GM19240 (cell line): Measurements from ENCODE around the gene SLC7A10.
"Not testable (repeated sequence)": the region's sequence is repeated elsewhere in the genome, so short reads cannot be mapped to it uniquely, and the experiment has no call there.

Source experiments
- DNase-seq: peaks from one replicate; pipeline ENCODE4 v3.0.0; 2011; ENCODE audit warnings: low spot score; ENCODE audit not compliant: insufficient read length

Gene SLC7A10

GRCh38 chr19:33217881-33218280, 7.8 kb downstream of the SLC7A10 start:
- no peak for DNase-seq

- no peak for DNase-seq
Measured at GRCh38 chr19:33216198-33216830, 9.3 kb downstream of the SLC7A10 start.

- DNase-seq = no peak
Measured at GRCh38 chr19:33215438-33216197, 10.0 kb downstream of the SLC7A10 start.

- no peak for DNase-seq
Measured at GRCh38 chr19:33214596-33214995, 11.1 kb downstream of the SLC7A10 start.

GRCh38 chr19:33212436-33213172, 13.0 kb downstream of the SLC7A10 start:
- no peak for DNase-seq

GRCh38 chr19:33211794-33212435, 13.7 kb downstream of the SLC7A10 start:
- DNase-seq = no peak

- DNase-seq = no peak
Measured at GRCh38 chr19:33210266-33210940, 15.2 kb downstream of the SLC7A10 start.

GRCh38 chr19:33209850-33210230, 15.8 kb downstream of the SLC7A10 start:
- not testable (repeated sequence) for DNase-seq

GRCh38 chr19:33208904-33209849, 16.5 kb downstream of the SLC7A10 start:
- no peak for DNase-seq

GRCh38 chr19:33208371-33208895, 17.2 kb downstream of the SLC7A10 start:
- no peak for DNase-seq

- DNase-seq = no peak
Measured at GRCh38 chr19:33207903-33208302, 17.7 kb downstream of the SLC7A10 start.

GRCh38 chr19:33207040-33207620, 18.5 kb downstream of the SLC7A10 start:
- DNase-seq = no peak

- DNase-seq = no peak
Measured at GRCh38 chr19:33206261-33207039, 19.2 kb downstream of the SLC7A10 start.

GRCh38 chr19:33205531-33206260, 20.0 kb downstream of the SLC7A10 start:
- DNase-seq = no peak

GRCh38 chr19:33205110-33205509, 20.5 kb downstream of the SLC7A10 start:
- DNase-seq = no peak

- DNase-seq = no peak
Measured at GRCh38 chr19:33204136-33204973, 21.3 kb downstream of the SLC7A10 start.

- DNase-seq = no peak
Measured at GRCh38 chr19:33203529-33203928, 22.1 kb downstream of the SLC7A10 start.
